ENCODE results near the gene PIP4K2C.
"Not testable (repeated sequence)": the region's sequence is repeated elsewhere in the genome, so short reads cannot be mapped to it uniquely, and the experiment has no call there.

PIP4K2C gene

DNA sequence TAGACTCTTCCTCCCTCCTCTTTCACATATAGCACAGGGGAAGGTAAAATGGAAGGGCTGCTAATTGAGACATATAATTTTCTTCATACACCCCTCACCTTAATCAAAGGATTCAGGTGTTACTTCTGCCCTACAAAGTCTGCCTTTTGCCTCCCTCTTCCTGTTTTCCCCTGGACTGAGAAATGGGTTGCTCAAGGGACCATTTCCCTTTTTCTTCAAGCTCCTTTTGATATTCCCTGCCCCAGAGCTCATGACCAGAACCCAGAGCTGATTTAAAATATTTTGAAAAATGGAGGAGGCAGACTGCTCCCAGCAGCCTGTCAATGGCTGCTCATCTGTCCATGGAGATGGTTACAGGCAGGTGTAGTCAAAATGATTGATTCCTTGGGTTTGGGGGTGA, 6.3 kb upstream of the PIP4K2C start:
- DNase-seq (ENCODE audit: low spot score) (no peak), FAIRE-seq (no peak)

DNA sequence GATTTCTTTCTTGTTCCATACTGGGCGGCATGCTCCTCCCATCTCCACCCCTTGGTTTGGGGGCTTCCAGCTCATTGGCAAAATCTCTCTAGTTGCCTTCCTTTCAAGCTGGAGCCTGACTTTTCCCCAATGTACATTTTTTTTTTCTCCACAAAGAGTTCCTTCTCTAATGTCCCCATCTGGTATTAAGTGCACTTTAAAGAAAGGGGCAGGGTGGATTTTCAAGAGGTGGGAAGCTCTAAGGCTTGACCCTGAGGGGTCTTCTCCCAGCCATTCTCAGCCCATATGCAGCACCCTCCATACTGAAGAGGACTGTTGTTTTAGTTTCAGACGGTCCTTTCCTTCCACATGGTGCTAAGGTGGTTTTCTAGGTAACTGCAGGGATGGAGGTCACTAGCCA, 5.8 kb upstream of the PIP4K2C start:
- no peak for DNase-seq (ENCODE audit: low spot score)
- FAIRE-seq = no peak

DNA sequence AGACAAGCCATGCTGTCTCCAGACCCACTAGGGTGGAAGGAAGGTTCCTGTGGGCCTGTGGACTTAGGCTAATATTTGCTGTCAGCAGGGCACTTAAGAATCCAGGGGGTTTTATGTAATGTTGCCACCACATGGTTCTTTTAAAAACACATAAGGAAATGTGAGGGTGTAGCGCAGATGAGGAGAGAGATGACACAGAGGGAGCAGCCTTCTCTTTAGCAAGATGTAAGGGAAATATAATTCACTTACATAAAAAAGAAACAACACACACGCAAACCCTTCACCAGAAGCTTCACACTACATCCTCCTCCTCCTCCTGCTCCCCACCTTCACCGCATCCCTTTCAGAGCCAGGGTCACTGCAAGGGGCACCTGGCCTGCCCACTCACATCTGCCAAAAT, 4.9 kb upstream of the PIP4K2C start:
- DNase-seq (ENCODE audit: low spot score) = no peak
- FAIRE-seq = no peak

DNA sequence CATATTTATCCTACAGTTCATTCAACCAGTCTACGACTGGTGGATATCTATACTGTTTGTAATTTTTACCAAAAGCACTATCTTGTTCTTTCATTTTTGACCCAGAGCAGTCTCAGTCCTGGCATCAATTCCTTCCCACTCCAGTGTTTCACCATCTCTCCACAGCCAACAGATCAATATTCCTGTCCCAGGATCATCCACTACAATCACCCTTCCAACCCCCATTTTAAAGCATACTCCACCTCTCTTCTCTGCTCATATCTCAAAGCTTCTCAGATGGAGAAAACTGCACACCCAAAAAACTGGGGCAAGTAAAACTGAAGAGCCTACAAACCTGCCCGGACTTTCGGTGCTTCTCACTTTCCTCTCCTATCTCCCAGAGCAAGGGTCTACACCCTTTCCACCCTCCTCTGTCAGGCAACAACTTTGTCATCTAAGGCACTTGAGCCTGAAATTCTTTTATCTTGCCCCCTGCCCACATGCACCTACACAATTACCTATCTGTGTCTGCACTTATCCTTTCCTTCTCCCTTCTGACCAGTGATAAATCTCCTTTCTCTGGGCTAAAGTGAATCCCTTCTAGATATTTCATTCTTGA, 4.1 kb upstream of the PIP4K2C start:
- DNase-seq (ENCODE audit: low spot score) (no peak), FAIRE-seq (no peak)

DNA sequence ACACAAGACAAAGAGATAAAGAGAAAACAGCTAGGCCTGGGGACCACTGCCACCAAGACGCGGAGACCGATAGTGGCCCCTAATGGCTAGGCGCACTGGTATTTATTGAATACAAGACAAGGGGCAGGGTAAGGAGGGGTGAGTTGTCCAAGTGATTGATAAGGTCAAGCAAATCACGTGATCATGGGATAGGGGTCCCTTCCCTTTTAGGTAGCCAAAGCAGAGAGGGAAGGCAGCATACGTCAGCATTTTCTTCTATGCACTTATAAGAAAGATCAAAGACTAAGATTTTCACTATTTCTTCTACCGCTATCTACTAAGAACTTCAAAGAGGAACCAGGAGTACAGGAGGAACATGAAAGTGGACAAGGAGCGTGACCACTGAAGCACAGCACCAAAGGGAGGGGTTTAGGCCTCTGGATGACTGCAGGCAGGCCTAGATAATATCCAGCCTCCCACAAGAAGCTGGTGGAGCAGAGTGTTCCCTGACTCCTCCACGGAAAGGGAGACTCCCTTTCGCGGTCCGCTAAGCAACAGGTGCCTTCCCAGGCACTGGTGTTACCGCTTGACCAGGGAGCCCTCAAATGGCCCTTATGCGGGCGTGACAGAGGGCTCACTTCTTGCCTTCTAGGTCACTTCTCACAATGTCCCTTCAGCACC, 1.9 kb upstream of the PIP4K2C start:
- FAIRE-seq; DNase-seq (ENCODE audit: low spot score): not testable (repeated sequence)

DNA sequence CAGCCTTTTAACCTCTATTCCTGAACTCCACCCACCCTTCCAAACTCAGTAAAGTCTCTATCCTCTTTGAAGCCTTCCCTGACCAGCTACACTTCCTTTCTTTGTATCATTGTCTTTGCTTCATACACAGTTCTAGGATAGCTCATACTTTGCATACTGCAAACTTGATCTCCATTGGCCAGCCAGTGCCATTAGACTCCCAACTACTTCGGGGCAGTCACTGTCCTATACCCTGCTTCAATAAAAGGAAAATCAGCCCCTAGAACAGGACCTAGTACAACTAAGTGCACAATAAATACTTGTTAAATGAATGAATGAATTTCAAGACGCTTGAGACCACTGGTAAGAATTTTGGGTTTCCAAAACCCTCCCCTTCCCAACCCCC, 521 bp upstream of the PIP4K2C start:
- DNase-seq (ENCODE audit: low spot score) = no peak
- no peak for FAIRE-seq

DNA sequence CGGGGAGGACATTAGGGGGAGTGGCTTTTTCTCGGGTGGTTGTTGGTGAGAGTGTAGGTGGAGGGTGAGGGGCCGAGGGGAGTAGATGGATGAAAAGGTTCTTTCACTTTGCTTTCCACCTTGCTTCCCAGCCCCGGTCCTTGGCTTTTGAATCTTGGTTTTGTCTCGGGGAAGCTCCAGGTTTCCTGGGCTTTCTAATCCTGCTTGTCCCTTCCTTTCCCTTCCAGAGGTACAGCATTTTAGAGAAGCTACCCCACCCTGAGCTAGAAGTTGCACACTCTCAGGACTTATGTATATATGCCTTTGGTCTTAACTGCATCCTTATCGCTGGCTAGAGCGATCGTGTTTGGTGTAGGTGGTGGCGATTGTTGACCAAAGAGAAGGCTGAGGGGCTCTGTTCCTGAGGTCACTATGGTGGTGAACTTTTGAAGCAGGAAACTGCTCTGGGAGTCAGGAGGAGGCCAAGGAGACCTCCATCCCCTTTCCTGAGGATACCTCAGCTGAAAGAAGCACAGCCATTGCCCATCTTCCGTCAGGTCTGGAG, 862 bp downstream of the PIP4K2C start:
- FAIRE-seq (no peak), DNase-seq (ENCODE audit: low spot score) (no peak)

DNA sequence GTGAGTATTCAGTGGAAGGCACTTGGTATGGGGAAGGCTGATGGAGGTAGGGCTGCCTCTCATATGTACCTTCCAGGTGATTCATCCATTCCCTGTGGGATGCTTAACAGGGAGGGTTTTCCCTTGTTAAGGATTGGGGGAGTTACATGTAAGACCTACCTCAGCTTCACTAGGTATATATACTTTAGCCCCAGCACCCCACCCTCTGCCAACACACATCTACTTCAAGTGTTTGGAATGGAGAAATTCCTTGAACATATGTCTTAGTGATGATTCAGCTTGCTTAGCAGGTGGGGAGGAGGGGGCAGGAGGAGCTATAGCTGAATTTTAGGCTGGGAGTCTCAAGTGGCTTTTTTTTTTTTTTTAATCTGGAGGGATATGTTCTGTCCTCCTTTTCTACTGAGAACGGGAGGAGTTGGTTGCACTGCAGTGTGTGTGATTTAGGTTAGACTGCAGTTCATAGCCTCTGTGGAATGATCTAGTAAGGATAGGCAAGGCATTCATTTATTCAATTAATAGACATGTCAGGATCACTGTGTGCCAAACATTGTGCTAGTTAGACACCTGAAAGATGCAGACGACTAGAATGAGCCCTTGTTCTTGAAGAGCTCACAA, 1.7 kb downstream of the PIP4K2C start:
- DNase-seq (ENCODE audit: low spot score) (no peak), FAIRE-seq (no peak)

DNA sequence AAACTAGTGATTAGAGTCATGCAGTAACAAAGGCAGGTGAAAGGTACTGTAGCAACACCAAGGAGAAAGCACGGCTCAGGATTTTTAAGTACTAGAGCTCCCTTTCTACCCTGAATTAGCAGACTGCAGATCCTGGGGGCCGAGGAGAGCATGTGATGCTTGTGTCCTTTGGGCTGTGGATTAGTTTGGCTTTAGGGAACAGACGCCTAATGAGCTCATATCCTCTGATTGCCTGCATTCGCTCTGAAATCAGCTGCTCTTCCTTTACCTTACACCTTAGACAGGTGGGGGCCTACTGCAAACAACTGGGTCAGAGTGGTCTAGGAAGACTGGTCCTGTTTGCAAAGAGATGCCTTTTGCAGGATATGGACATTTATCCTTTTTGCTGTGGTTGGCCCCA, 2.2 kb downstream of the PIP4K2C start:
- no peak for DNase-seq (ENCODE audit: low spot score)
- no peak for FAIRE-seq

DNA sequence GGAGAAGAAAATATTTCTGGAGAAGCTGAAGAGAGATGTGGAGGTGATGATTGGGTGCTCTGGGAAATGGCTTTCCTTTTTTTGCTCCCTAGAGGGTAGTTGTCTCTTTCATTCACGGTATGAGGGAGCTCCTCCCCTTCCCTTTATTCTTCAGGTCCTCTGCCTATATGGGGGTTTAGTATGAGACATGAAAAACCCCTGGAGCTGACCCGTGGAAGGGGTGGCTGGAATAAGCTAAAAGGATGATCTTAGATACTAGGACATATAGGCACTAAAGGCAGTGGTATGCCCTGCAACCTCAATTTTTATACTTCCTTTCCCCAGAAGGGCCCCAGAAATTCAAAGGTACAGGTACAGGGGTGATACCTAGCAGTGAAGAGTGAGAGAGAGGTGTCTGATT, 9.4 kb downstream of the PIP4K2C start:
- DNase-seq (ENCODE audit: low spot score) (no peak), FAIRE-seq (no peak)

DNA sequence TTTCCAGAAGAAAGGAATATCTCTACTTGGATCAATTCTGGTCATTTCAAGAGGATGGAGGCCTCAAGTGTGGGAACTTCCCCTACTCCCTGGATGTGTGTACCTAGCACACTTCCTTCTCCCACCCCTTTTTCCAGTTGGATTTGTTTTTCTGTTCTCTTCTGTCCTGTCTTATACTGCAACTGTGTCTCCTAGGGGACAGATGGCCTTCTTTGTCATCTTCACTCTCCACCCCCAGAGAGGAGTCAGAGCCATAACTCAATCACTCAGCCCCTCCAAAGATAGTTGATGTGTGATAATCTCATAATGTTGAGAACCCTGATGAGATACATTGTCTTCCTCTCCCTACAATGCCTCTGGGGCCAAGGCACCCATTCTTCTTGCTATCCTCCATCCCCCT, 11.6 kb downstream of the PIP4K2C start:
- FAIRE-seq (no peak), DNase-seq (ENCODE audit: low spot score) (no peak)

DNA sequence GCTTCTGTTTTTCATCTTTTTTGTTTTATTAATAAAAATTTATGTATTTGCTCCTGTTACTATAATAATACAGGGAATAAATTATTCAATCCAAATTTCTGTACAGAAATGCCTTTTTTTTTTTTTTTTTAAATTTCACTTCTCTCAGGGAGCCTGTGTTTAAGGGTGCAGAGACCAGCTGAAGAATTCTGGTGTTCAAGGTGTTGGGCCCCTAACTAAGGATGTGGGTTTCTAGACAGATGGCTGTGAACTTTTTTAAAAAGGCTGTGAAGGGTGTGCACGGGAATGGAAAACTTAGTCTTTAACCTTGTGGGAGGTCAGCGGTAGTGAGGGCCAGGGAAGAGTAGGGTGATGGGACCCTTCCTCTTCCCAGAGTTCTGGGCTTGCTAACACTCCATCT, 12.3 kb downstream of the PIP4K2C start:
- FAIRE-seq (no peak), DNase-seq (ENCODE audit: low spot score) (no peak)

DNA sequence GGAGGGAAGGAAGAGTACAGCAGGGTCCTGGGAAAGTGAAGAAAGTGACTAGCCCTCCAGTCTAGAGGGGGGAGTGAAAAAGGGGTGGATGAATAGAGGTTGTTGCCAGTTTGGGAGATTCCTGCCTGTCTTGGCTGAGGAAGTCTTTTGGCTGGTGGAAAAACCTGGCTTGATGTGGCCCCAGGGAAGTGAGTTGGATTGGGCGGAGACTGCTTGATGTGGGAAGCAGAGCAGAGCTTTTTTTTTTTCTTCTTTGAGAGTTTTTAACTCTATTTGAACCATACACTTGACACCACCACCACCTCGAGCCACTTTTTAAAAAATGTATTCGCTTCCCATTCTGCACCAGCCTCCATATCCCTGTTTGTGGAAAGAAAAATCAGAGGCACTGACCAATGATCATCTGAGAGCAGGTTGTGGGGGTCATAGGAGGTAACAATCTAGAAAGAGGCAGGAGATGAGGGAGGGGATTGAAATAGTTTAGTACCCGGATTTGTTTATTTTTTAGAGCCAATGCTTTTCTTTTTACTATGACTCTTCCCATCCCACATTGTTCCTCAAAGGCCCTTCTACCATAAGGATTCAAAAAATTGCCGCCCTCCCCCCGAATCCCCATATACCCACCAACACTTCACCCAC, 12.9 kb downstream of the PIP4K2C start:
- FAIRE-seq (no peak), DNase-seq (ENCODE audit: low spot score) (no peak)

DNA sequence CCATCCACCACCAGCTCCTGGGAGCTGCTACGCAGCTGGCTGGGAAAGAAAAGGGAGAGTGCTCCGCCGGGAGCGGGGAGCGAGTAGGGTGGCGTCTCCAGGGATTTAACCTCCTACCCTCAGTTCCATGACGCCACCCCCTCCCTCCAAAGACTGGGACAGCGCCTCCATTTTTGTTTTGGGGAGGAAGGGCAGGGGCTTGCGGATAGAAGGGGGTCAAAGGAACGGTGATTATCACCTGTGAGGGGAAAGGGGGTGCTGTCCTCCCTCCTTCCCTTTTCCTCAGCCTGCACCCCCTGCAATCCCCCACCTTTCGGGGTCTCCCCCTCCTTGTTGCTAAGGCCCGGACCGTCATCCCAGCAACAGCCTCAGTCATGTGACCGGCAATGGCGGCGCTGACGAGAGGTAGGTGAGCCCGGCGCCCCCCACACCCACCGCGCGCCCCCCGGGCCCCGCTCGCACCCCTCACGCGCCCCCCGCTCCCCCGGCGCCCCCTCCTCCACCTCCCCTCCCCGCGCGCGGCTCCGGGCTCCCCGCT, 13.5 kb downstream of the PIP4K2C start, which contains the start of gene DTX3:
Gene DTX3 (plus strand): TSS at position 371 of the 538 bp plus-strand sequence. CDS start 1,694 bp downstream, outside the sequence.
- no peak for FAIRE-seq
- DNase-seq (ENCODE audit: low spot score) = peak; percentile 39

DNA sequence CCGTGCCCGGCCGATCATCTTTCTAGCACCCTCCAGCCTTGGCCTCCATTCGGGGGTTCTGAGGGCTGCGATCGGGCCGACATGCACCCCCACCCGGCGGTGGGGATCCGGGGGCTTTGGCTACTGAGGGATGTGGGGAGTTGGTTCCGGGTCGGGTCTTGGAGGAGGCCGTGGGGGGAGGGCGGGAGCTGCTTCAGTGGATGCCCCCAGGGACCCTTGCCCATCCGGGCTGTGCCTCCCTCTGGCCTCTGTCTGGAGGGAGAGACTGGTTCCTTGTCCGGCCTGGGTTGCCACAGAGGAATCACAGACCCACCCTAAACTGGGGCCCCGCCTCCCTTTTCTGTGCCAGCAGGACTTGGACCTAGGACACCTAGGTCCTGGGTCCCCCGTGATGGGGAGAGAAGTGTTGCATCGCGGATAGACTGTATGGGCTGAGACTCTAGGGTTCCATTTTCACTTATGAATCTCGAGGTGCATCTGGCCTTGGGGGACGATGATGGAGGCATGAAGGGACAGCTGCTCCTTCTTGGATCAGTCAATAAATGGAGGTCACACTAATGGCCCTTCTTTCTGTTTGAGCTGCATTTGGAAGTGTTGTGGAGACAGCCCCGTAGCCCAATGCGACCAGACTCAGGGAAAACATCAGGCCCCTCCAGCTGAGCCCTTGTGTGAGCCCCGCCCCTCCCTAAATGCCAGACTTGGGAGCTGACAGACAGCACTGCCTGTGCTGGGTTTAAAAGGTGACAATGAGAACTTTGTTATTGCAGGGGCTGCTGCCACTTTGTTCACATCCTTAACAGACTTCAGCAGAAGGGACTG, 14.2 kb downstream of the PIP4K2C start:
- DNase-seq (ENCODE audit: low spot score) (no peak), FAIRE-seq (no peak)

DNA sequence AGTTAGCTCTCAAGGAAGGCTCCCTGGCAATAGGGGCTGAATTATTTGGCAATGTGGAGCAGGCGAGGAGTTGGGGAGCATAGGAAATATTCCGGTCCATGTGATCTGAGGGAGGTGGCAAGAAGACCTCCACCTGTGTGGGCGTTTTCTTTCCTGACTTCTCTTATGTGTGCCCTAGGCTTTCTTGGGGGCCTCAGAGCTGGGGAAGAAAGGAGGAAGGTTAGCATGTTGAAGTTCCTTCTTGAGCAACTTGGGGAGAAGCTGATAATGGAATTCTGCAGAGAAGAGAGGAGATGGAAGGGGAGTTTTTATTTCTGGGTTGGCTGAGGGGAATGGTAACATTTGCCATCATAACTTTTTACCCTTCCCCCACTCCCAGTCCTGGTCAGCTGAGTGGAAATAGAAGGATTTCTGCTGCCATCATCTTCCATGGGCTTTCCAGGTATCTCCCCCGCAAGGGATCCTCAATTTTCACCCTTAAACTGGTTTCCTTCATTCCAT, 14.9 kb downstream of the PIP4K2C start:
- DNase-seq (ENCODE audit: low spot score) = no peak
- FAIRE-seq = no peak

DNA sequence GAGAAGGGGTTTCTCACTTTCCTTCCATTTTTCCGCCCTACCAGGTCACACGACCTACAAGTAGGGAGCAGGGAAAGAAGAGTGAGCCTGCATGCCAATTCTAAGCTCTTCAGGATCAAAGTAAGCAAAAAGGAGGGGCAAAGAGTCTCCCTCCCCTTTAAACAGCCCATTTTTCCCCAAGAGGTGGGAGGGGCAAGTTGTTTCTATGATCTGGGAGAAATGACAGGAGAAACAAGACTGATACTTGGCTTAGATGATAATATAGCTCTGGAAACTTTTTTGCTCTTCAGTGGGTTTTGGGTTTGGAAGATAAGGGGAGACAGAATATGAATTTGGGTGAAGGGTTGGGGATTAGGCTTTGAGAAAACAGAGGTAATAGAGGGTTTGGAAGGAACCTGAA, 15.4 kb downstream of the PIP4K2C start:
- DNase-seq (ENCODE audit: low spot score) (no peak), FAIRE-seq (no peak)

DNA sequence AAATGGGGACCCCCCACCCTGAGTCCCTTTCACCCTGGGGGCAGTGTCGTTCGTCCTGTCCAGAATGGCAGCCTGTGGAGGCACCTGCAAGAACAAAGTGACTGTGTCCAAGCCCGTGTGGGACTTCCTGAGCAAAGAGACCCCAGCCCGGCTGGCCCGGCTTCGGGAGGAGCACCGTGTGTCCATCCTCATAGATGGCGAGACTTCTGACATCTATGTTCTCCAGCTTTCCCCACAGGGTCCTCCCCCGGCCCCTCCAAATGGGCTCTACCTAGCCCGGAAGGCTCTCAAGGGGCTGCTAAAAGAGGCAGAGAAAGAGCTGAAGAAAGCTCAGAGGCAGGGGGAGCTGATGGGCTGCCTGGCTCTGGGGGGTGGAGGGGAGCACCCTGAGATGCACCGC, 15.8 kb downstream of the PIP4K2C start:
- DNase-seq (ENCODE audit: low spot score) (no peak), FAIRE-seq (no peak)

DNA sequence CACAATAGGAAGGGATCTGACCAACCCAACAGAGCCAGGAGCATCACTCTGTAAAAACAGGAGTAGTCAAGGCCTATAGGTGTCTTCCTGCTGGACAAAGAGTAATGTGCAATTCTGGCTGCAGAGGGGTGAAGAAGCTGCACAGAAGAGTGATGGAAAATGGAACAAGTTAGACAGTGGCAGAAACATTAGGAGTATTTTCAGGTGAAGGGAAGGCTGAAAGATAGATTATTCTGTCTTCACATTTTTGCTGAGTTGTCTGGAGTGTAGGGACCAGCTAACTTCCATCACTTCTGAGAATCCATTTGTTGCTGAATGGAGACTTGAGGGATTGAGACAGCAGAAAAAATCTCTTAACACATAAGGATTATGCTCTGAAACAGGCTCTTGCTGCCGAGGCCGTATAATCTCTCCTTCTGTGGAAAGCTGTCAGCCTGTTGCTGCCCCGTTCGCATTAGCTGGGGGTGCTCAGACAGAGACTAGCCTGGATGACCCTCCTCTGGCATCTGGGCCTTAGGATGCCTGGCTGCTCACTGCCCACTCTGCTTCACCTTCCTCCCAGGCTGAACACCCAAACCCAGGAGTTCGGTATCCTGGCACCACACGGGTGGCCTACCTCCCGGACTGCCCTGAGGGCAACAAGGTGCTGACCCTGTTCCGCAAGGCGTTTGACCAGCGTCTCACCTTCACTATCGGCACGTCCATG, 17.1 kb downstream of the PIP4K2C start:
- no peak for FAIRE-seq

DNA sequence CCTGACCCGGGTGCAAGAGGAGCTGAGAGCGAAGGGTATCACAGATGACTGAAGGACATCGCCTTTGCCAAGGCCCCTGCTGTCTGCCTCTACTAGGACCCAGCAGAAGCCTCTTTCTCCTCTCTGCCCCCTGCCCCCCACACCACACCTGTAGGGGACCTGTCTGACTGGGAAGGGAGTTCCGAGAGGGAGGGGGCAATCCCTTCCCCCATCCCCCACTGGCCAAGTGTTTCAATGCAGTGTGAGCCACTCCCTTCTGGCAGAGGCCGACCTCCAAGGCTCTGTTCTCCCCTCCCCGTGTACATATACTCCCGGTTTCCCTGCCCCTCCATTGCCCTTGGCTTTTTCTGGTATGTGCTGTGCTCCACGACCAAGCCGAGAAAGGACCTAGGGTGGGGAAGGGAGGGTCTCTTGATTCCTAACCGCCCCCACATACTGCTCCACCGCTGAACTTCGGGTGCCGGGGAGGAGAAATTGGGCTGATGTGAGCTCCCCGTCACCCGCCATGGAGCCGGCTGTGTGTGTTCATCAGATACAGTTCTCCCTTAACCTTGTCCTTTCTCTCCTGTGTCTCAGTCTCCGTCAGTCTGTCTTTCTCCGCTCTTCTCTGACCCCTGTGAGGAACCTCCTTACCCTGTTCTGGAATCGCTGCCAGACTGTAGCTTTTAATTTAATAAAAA, 18.2 kb downstream of the PIP4K2C start:
- no peak for DNase-seq (ENCODE audit: low spot score)

More for the DNA sequence above, 17.1 kb downstream of the PIP4K2C start:
- DNase-seq (ENCODE audit: low spot score) = no peak

More for the DNA sequence above, 18.2 kb downstream of the PIP4K2C start:
- no peak for FAIRE-seq

All from urothelium cell line (cell line).